Right cardiac atrium (tissue), 5 donors: ENCODE measurements around the gene SH3TC1. TPM values are rescaled to one million over a fixed set of nuclear protein-coding genes. Genes with fewer than 3 reads are reported as not detected.

Experiments used
- ATAC-seq, 2 donors: fragments of 200-7000 bp; cut with Tn5 transposase; one replicate each; pipeline versions ENCODE4 v1.8.0 to v1.9.1; 2020; ENCODE audit warnings: moderate library complexity in 2 of 2, mild to moderate bottlenecking in 1 of 2
- DNase-seq, 3 donors: peaks; one replicate each; pipeline ENCODE4 v3.0.0-alpha.2; 2020
- H3K27ac ChIP-seq: one replicate; pipeline ENCODE4 v1.5.1; 2013; ENCODE audit warnings: mild to moderate bottlenecking, low read length, control low read depth, moderate library complexity
- H3K27me3 ChIP-seq: one replicate; pipeline ENCODE4 v1.6.1; 2013; ENCODE audit not compliant: control insufficient read depth, insufficient read depth
- H3K4me1 ChIP-seq: one replicate; pipeline ENCODE4 v1.6.1; 2013; ENCODE audit warnings: low read length; ENCODE audit not compliant: control insufficient read depth, insufficient read depth
- H3K4me3 ChIP-seq: one replicate; pipeline ENCODE4 v1.5.1; 2013; ENCODE audit warnings: low read length, control low read depth
- H3K9me3 ChIP-seq: one replicate; pipeline ENCODE4 v1.6.1; 2013; ENCODE audit warnings: low read length; ENCODE audit not compliant: control insufficient read depth
- WGBS: extraction: QIAGEN DNeasy Blood & Tissue Kit; methylation state at CpG from one replicate; pipeline ENCODE4 v1.1.7; 2013; 5-methylcytosine and 5-hydroxymethylcytosine counted together
- intact Hi-C, 4 donors: fragments of 100-400 bp; cut with DNase I; formaldehyde crosslinking; loops; one replicate each; pipeline versions ENCODE4 v1.11.0 to v1.14.0; 2022 to 2023
- polyA plus RNA-seq: library from polyadenylated mRNA; stranded (reverse); fragments of 200-250 nt; gene quantifications from one replicate; pipeline ENCODE4 v1.2.3, GENCODE V29; 2013
- total RNA-seq, 4 donors: library from RNA; stranded (reverse); fragmentation: NEBNext Ultra II Directional; extraction: Animal tissue kit (Norgen Biotek cat#: 25700); gene quantifications; one replicate each; pipeline ENCODE4 v1.2.1, GENCODE V29; 2021
- donor health status: healthy with polysubstance abuse.
- donor health status: DM: no; HTN: yes; CAD: no.
- donor health status: DM: no; HTN: no; CAD: no.
- donor health status: DM: no; HTN: yes; CAD: no; lungs with severe emphysema.
- donor health status: DM: yes; HTN: yes; CAD: no.

The SH3TC1 gene
- total and polyA plus RNA-seq, 5 donors = 5.4 to 17.1 (median 10.6) TPM

DNA sequence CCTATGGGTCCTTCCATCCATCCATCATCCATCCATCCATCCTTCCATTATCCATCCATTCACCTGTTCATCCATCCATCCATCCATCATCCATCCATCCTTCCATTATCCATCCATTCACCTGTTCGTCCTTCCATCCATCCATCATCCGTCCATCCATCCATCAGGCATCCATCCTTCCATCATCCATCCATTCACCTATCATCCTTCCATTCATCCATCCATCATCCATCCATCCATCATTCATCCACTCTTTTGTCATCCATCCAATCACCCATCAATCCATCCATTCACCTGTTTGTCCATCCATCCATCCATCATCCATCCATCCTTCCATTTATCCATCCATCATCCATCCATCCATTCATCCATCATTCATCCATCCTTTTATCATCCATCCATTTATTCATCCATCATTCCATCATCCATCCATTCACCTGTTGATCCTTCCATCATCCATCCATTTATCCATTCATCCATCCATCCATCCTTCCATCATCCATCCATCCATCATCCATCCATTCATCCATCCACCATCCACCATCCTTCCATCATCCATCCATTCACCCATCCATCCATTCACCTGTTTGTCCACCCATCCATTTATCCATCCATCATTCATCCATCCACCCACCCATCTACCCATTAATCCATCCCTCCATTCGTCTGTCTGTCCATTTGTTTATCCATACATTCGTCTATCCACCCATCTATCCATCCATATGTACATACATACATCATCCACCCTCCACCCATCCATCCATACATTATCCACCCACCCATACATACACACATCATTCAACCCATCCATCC lies 34.8 kb downstream of the SH3TC1 start:
- no peak for ATAC-seq
- Histone ChIP-seq H3K27me3 (no peaks in the 10 kb centered on the region), H3K27ac (no peak overlapping the region), H3K4me1 (no peaks in the 10 kb centered on the region), H3K9me3 (no peaks in the 10 kb centered on the region), H3K4me3 (no peak overlapping the region)
- no peak for DNase-seq
- WGBS = 93% methylated on average over 4 of the region's 4 CpGs
- intact Hi-C loops = no loop called here

DNA sequence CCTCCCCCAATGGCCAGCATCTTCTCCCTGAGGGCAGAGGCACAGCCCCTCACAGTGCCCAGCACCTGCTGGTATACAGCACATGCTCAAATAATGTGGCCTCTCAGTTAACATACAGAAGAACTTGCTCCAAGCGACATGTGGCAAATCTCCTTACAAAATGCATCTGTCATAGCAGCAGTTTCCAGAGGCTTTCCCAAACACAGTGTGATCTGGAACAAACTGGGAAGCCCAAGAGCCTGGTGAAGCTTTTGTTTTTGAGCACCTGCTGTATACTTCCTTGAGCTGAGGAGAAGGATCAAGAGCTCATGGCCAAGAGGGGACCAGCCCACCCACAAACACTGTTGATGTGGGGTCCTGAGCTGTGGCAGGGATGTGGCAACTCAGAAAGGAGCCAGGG lies 35.6 kb downstream of the SH3TC1 start:
- Histone ChIP-seq H3K4me3 (no peak overlapping the region), H3K4me1 (no peaks in the 10 kb centered on the region), H3K9me3 (no peaks in the 10 kb centered on the region), H3K27ac (no peak overlapping the region), H3K27me3 (no peaks in the 10 kb centered on the region)
- ATAC-seq = no peak
- WGBS = 92% methylated on average over 1 of the region's 1 CpG
- intact Hi-C loops = no loop called here
- DNase-seq = no peak

DNA sequence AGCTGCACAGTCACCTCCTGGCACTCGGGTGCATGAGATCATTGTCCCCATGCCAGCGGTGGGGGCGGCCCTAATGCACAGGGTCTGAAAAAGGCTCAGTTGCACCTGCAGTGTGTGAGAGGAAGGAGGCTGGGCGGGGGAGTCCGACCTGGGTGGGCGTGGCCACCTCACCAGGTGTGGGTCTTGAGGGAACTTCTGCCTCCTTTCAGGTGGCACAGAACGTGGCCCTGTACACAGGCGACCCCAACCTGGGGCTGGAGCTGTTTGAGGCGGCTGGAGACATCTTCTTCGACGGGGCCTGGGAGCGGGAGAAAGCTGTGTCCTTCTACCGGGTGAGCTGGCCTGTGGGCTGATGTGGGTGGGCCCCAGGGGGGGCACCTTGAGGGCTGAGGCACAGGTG lies 36.1 kb downstream of the SH3TC1 start:
- no peak for ATAC-seq
- Histone ChIP-seq H3K4me1 (no peaks in the 10 kb centered on the region), H3K4me3 (no peak overlapping the region), H3K9me3 (no peaks in the 10 kb centered on the region), H3K27me3 (no peaks in the 10 kb centered on the region), H3K27ac (no peak overlapping the region)
- WGBS = 86% methylated on average over 13 of the region's 13 CpGs
- intact Hi-C loops = no loop called here
- peak in 1 of 3 donors; percentile 53 for DNase-seq

DNA sequence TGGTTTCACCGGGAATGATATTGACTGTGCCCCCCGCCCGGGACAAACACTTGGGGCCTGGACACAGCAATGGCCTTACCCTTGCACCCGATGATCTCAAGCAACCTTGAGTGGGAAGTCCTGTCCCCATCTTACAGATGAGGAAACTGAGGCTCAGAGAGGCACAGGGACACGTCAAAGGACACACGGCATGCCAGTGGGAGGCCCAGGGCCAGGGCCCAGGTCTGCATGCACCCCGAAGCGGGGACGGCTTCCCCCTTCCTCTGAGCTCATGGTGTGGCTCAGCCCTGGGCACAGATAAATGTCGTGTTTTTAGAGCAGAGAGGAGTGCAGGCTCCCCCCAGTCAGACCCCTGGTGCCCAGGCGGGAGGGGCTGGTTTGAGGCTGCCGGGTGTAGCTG lies 36.6 kb downstream of the SH3TC1 start:
- ATAC-seq (no peak), DNase-seq (peak in 1 of 3 donors; percentile 39)
- H3K4me1 ChIP-seq = no peaks in the 10 kb centered on the region
- H3K27me3 ChIP-seq = no peaks in the 10 kb centered on the region
- H3K4me3 ChIP-seq = no peak overlapping the region
- WGBS = 97% methylated on average over 12 of the region's 12 CpGs
- H3K9me3 ChIP-seq = no peaks in the 10 kb centered on the region
- intact Hi-C loops = no loop called here
- no peak overlapping the region for H3K27ac ChIP-seq

DNA sequence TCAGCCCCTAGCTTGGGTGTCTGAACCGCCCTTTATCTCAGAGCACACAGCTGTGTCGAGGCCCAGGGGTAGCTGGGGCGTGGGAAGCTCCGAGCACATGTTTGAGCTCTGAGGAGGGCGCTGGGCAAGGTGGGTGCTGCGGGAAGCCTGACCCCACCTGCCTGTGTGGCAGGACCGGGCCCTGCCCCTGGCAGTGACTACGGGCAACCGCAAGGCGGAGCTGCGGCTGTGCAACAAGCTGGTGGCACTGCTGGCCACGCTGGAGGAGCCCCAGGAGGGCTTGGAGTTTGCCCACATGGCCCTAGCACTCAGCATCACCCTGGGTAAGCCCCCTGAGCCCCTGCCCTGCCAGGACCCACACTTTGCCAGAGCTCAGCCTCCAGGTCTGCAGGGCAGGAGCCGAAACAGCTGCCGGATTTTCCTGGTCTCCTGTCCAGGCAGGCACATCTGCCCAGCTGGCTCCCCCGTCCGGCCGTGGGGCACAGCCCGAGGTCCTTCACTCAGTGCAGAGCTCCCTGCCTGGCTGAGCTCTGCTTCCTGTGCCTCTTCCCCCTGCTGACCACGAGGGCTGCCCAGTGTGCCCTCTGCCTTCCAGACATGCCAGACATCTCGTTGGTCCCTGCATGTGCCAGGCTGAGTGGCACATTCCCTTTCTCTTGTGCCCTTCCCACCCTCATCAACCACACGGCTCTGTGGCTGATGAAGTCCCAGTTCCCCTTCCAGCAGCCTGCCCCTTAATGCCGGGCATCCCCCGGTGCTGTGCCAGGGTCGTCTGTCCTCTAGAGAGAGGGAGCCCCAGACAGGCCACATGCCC lies 37.2 kb downstream of the SH3TC1 start:
- peak in 1 of 3 donors; percentile 48 for DNase-seq
- no peak overlapping the region for H3K4me3 ChIP-seq
- no peaks in the 10 kb centered on the region for H3K27me3 ChIP-seq
- no peaks in the 10 kb centered on the region for H3K9me3 ChIP-seq
- WGBS = 84% methylated on average over 24 of the region's 24 CpGs
- intact Hi-C loops = no loop called here
- ATAC-seq = no peak
- H3K27ac ChIP-seq = no peak overlapping the region
- no peaks in the 10 kb centered on the region for H3K4me1 ChIP-seq

DNA sequence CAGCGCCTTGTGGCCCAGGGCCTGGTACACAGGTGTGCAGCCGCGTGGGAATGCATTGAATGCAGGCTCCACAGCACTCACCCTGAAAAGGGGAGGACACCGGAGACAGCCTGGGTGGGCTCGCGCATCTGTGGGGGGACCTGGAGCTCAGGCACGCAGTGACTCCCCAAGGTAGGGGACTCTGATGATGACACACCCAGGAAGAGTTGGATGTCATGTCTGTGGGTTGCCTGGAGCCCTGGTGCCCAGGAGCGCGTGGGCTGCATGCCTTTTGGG lies 37.8 kb downstream of the SH3TC1 start:
- Histone ChIP-seq H3K9me3 (no peaks in the 10 kb centered on the region), H3K27me3 (no peaks in the 10 kb centered on the region), H3K4me1 (no peaks in the 10 kb centered on the region), H3K4me3 (no peak overlapping the region), H3K27ac (no peak overlapping the region)
- 95% methylated on average over 9 of the region's 9 CpGs for WGBS
- intact Hi-C loops = no loop called here
- peak in 1 of 3 donors; percentile 38 for DNase-seq
- no peak for ATAC-seq

DNA sequence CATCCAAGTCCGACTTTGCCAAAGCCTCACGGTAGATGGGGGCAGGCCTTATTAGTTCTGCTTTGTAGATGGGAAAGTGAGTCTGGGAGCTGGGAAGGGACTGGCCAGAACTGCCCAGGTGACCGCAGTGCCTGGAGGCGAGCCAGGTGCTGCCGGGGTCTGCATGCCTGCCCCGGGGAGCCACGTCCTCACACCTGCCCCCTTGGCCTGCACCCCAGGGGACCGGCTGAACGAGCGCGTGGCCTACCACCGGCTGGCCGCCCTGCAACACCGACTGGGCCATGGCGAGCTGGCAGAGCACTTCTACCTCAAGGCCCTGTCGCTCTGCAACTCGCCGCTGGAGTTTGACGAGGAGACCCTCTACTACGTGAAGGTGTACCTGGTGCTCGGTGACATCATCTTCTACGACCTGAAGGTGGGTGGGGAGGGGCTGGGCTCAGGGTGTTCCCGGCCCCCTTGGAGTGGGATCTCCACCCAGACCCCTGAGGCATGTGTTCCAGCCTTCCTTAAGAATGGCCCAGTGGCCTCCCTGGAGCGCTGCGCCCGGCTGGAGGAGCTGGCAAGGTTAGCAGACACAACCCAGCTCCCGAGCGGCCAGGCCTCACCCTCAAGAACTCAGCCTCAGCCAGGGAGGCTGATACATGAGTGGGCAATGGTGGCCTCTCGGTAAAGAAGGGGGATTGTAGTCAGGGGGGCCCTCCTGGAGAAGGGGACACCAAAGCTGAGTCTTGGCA lies 38.3 kb downstream of the SH3TC1 start:
- peak in 1 of 3 donors; percentile 63 for DNase-seq
- Histone ChIP-seq H3K9me3 (no peaks in the 10 kb centered on the region), H3K4me3 (no peak overlapping the region), H3K27me3 (no peaks in the 10 kb centered on the region), H3K4me1 (peaks cover 2% of the 10 kb centered on the region), H3K27ac (no peak overlapping the region)
- intact Hi-C loops = no loop called here
- no peak for ATAC-seq
- WGBS = 93% methylated on average over 29 of the region's 29 CpGs

DNA sequence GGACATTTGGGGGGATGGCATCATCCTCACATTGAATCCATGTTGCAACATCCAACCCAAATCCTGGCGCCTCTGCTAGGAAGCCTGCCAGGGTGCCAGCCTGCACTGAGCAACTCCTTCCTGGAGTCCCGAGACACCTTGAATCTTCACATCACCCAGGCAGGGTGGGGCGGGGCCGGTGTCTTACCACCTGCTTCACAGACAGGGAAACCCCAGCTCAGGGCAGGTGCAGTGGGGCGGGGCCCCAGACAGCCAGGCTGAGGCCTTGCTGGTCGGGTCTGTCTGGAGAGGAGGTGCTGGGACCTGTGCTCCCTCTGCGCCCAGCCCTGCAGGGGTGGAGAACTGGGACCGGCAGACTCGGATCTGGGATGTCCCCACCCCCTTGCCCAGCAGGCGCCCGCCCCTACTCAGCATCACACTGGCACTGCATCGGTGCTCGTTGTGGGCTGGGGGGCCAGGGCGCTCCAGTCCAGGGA lies 39.0 kb downstream of the SH3TC1 start:
- DNase-seq (peak in 2 of 3 donors; percentile 63 to 69), ATAC-seq (no peak)
- H3K27ac ChIP-seq = no peak overlapping the region
- H3K27me3 ChIP-seq = no peaks in the 10 kb centered on the region
- no peaks in the 10 kb centered on the region for H3K9me3 ChIP-seq
- intact Hi-C loops = no loop called here
- H3K4me3 ChIP-seq = no peak overlapping the region
- WGBS = 68% methylated on average over 14 of the region's 14 CpGs
- H3K4me1 ChIP-seq = peaks cover 6% of the 10 kb centered on the region

DNA sequence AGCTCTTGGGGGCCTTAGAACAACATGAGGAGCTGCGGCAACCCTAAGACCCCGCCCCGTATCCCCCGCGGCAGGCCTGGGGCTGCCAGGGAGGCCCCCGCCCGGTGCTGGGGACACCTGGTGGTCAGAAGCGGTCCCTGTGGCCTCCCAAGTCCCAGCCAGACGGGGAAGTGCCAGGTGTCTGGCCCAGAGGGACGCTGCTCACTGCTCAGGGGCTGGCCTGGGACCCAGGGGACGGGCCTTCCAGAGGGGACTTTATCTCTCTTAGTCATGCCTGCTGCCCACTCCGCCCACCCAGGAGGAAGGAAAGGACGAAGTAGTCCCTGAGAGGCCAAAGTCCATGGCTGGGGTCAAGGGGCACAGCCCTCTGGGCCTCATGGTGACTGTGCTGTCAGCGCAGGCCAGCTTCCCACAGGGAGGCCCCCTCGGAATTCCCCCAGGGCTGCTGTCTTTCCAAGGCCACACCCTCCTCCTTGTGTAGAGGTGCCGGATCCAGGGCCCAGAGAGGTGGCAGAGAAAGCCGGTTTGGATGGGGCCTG lies 39.5 kb downstream of the SH3TC1 start:
- intact Hi-C loops = no loop called here
- Histone ChIP-seq H3K4me3 (no peak overlapping the region), H3K27ac (no peak overlapping the region), H3K9me3 (no peaks in the 10 kb centered on the region), H3K27me3 (no peaks in the 10 kb centered on the region), H3K4me1 (peaks cover 6% of the 10 kb centered on the region)
- 57% methylated on average over 17 of the region's 17 CpGs for WGBS
- no peak for ATAC-seq
- peak in 2 of 3 donors; percentile 59 to 65 for DNase-seq

DNA sequence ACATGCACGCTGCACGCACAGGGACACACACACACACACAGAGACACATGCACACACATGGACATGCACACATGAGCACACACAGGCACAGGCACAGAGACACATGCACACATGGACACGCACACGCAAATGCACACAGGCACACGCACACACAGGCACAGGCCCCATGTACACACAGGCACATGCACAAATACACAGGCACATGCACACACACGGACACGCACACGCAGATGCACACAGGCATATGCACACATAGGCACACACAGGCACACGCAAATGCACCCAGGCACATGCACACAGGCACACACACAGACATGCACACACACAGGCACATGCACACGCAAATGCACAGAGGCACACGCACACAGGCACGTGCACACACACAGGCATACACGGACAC lies 40.1 kb downstream of the SH3TC1 start:
- no peaks in the 10 kb centered on the region for H3K9me3 ChIP-seq
- H3K27me3 ChIP-seq = no peaks in the 10 kb centered on the region
- no peak overlapping the region for H3K4me3 ChIP-seq
- DNase-seq (peak in 2 of 3 donors; percentile 33 to 51), ATAC-seq (no peak)
- peaks cover 6% of the 10 kb centered on the region for H3K4me1 ChIP-seq
- WGBS = 97% methylated on average over 13 of the region's 13 CpGs
- H3K27ac ChIP-seq = no peak overlapping the region
- intact Hi-C loops = no loop called here
